Activated naive CD8-positive, alpha-beta T cell treated with anti-CD3 and anti-CD28 coated beads, Interleukin-2, amount 10 ng/mL, durations not matched to agents 7 days and 5 days (primary cell): ENCODE measurements around the gene IFTAP. TPM values are rescaled to one million over a fixed set of nuclear protein-coding genes. Genes with fewer than 3 reads are reported as not detected.

Source experiments
- ATAC-seq: fragments of 150-1000 bp; cut with Tn5 transposase; one replicate; pipeline ENCODE4 v1.10.0; 2021; ENCODE audit warnings: low read depth, moderate library complexity
- POLR2A ChIA-PET: fragments of 350-600 bp; sonication (Branson Sonifier 250); formaldehyde crosslinking; loops from one replicate; lab custom pipeline; 2021; ENCODE audit warnings: antibody characterized with exemption; lab: Charles Lee
- DNase-seq: peaks from one replicate; pipeline ENCODE4 v3.0.0; 2021
- H3K27ac Mint-ChIP-seq: one replicate; pipeline ENCODE4 v1.8.0; 2022; ENCODE audit warnings: mild to moderate bottlenecking, mixed read lengths
- H3K27me3 Mint-ChIP-seq: one replicate; pipeline ENCODE4 v1.8.0; 2022; ENCODE audit warnings: mild to moderate bottlenecking, moderate library complexity, mixed read lengths
- H3K36me3 Mint-ChIP-seq: one replicate; pipeline ENCODE4 v1.8.0; 2021; ENCODE audit warnings: mild to moderate bottlenecking, mixed read lengths
- H3K4me1 Mint-ChIP-seq: one replicate; pipeline ENCODE4 v1.8.0; 2021; ENCODE audit warnings: mixed read lengths
- H3K4me3 Mint-ChIP-seq: one replicate; pipeline ENCODE4 v1.8.0; 2022; ENCODE audit warnings: mild to moderate bottlenecking, moderate library complexity, mixed read lengths
- H3K9me3 Mint-ChIP-seq: one replicate; pipeline ENCODE4 v1.8.0; 2021; ENCODE audit warnings: mixed read lengths
- total RNA-seq, 2 experiments: library from RNA; stranded (reverse); gene quantifications; one replicate each; pipeline ENCODE4 v1.2.3, GENCODE V29; 2021

The IFTAP gene
- total RNA-seq, 2 experiments from 2014 or later, result 1.6 to 2.5 TPM

- H3K36me3 Mint-ChIP-seq, result no peaks in the 10 kb centered on the region
- no peaks in the 10 kb centered on the region for H3K4me1 Mint-ChIP-seq
- no peak overlapping the region for H3K27ac Mint-ChIP-seq
- DNase-seq, result no peak
- no peak for ATAC-seq
- no peak overlapping the region for H3K4me3 Mint-ChIP-seq
- peaks cover 7% of the 10 kb centered on the region for H3K27me3 Mint-ChIP-seq
- H3K9me3 Mint-ChIP-seq, result no peaks in the 10 kb centered on the region
- POLR2A ChIA-PET, result no interaction called here
Measured at GRCh38 chr11:36577859-36578258, 16.4 kb upstream of the IFTAP start.

- Mint-ChIP-seq H3K36me3 (no peaks in the 10 kb centered on the region), H3K4me3 (no peak overlapping the region), H3K9me3 (no peaks in the 10 kb centered on the region), H3K27me3 (peaks cover 6% of the 10 kb centered on the region), H3K27ac (no peak overlapping the region), H3K4me1 (no peaks in the 10 kb centered on the region)
- no peak for DNase-seq
- POLR2A ChIA-PET, result no interaction called here
- no peak for ATAC-seq
Measured at GRCh38 chr11:36578458-36578857, 15.8 kb upstream of the IFTAP start.

GRCh38 chr11:36581536-36581935 is 12.8 kb upstream of the IFTAP start:
- POLR2A ChIA-PET, result no interaction called here
- Mint-ChIP-seq H3K36me3 (no peaks in the 10 kb centered on the region), H3K27ac (no peak overlapping the region), H3K27me3 (peaks cover 12% of the 10 kb centered on the region), H3K4me3 (no peak overlapping the region), H3K4me1 (no peaks in the 10 kb centered on the region), H3K9me3 (no peaks in the 10 kb centered on the region)
- DNase-seq, result no peak
- no peak for ATAC-seq

- no peaks in the 10 kb centered on the region for H3K36me3 Mint-ChIP-seq
Measured at GRCh38 chr11:36583667-36584066, 10.6 kb upstream of the IFTAP start.

GRCh38 chr11:36586543-36586942 is 7.8 kb upstream of the IFTAP start:
- ATAC-seq (no peak), DNase-seq (no peak)
- Mint-ChIP-seq H3K27me3 (peaks cover 22% of the 10 kb centered on the region), H3K27ac (no peak overlapping the region), H3K9me3 (no peaks in the 10 kb centered on the region), H3K4me1 (no peaks in the 10 kb centered on the region), H3K4me3 (no peak overlapping the region), H3K36me3 (no peaks in the 10 kb centered on the region)
- POLR2A ChIA-PET, result no interaction called here

More at GRCh38 chr11:36583667-36584066, 10.6 kb upstream of the IFTAP start:
- DNase-seq (no peak), ATAC-seq (no peak)
- POLR2A ChIA-PET, result no interaction called here
- peaks cover 8% of the 10 kb centered on the region for H3K27me3 Mint-ChIP-seq
- H3K9me3 Mint-ChIP-seq, result no peaks in the 10 kb centered on the region
- no peaks in the 10 kb centered on the region for H3K4me1 Mint-ChIP-seq
- no peak overlapping the region for H3K4me3 Mint-ChIP-seq
- no peak overlapping the region for H3K27ac Mint-ChIP-seq

- no peaks in the 10 kb centered on the region for H3K9me3 Mint-ChIP-seq
- ATAC-seq (no peak), DNase-seq (no peak)
- H3K27ac Mint-ChIP-seq, result no peak overlapping the region
- H3K4me3 Mint-ChIP-seq, result no peak overlapping the region
- no peaks in the 10 kb centered on the region for H3K36me3 Mint-ChIP-seq
- POLR2A ChIA-PET, result no interaction called here
- H3K4me1 Mint-ChIP-seq, result no peaks in the 10 kb centered on the region
- H3K27me3 Mint-ChIP-seq, result peaks cover 30% of the 10 kb centered on the region
Measured at GRCh38 chr11:36588099-36588498, 6.2 kb upstream of the IFTAP start.

GRCh38 chr11:36590513-36590912 is 3.8 kb upstream of the IFTAP start:
- no peak for ATAC-seq
- Mint-ChIP-seq H3K27me3 (peaks cover 48% of the 10 kb centered on the region), H3K27ac (no peak overlapping the region), H3K36me3 (no peaks in the 10 kb centered on the region), H3K4me3 (no peak overlapping the region), H3K4me1 (peaks cover 6% of the 10 kb centered on the region), H3K9me3 (no peaks in the 10 kb centered on the region)
- no peak for DNase-seq
- POLR2A ChIA-PET, result no interaction called here

- Mint-ChIP-seq H3K4me3 (no peak overlapping the region), H3K36me3 (no peaks in the 10 kb centered on the region), H3K4me1 (peaks cover 6% of the 10 kb centered on the region), H3K9me3 (no peaks in the 10 kb centered on the region), H3K27ac (no peak overlapping the region), H3K27me3 (peaks cover 44% of the 10 kb centered on the region)
- DNase-seq (no peak), ATAC-seq (no peak)
- POLR2A ChIA-PET, result no interaction called here
Measured at GRCh38 chr11:36591433-36591832, 2.9 kb upstream of the IFTAP start.

- POLR2A ChIA-PET, result no interaction called here
- H3K9me3 Mint-ChIP-seq, result no peaks in the 10 kb centered on the region
- no peaks in the 10 kb centered on the region for H3K36me3 Mint-ChIP-seq
- H3K27ac Mint-ChIP-seq, result no peak overlapping the region
- no peak overlapping the region for H3K4me3 Mint-ChIP-seq
- H3K4me1 Mint-ChIP-seq, result peaks cover 6% of the 10 kb centered on the region
- peaks cover 34% of the 10 kb centered on the region for H3K27me3 Mint-ChIP-seq
- ATAC-seq (no peak), DNase-seq (no peak)
Measured at GRCh38 chr11:36596880-36597279, 2.6 kb downstream of the IFTAP start.

- Mint-ChIP-seq H3K27me3 (peaks cover 30% of the 10 kb centered on the region), H3K9me3 (no peaks in the 10 kb centered on the region), H3K4me1 (peaks cover 6% of the 10 kb centered on the region), H3K4me3 (no peak within 1 kb of the TSS), H3K27ac (no peak within 1 kb of the TSS), H3K36me3 (no peaks in the 10 kb centered on the region)
- no peak for ATAC-seq
- POLR2A ChIA-PET, result no interaction called here
- DNase-seq, result no peak
Measured at GRCh38 chr11:36598051-36598450, 3.7 kb downstream of the IFTAP start, which contains the start of gene RAG2. Gene RAG2, minus strand, starts transcription at chr11:36598236. Its CDS starts 4,068 bp downstream, at chr11:36594168.

GRCh38 chr11:36600180-36600579 is 5.9 kb downstream of the IFTAP start:
- no peak overlapping the region for H3K27ac Mint-ChIP-seq
- no peak for DNase-seq
- H3K27me3 Mint-ChIP-seq, result peaks cover 17% of the 10 kb centered on the region
- POLR2A ChIA-PET, result no interaction called here
- H3K4me1 Mint-ChIP-seq, result no peaks in the 10 kb centered on the region
- no peaks in the 10 kb centered on the region for H3K9me3 Mint-ChIP-seq
- H3K36me3 Mint-ChIP-seq, result no peaks in the 10 kb centered on the region
- H3K4me3 Mint-ChIP-seq, result no peak overlapping the region
- no peak for ATAC-seq

GRCh38 chr11:36601155-36601554 is 6.9 kb downstream of the IFTAP start:
- H3K4me1 Mint-ChIP-seq, result no peaks in the 10 kb centered on the region
- H3K4me3 Mint-ChIP-seq, result no peak overlapping the region
- DNase-seq, result no peak
- H3K27ac Mint-ChIP-seq, result no peak overlapping the region
- H3K36me3 Mint-ChIP-seq, result no peaks in the 10 kb centered on the region
- POLR2A ChIA-PET, result no interaction called here
- no peaks in the 10 kb centered on the region for H3K9me3 Mint-ChIP-seq
- ATAC-seq, result no peak
- H3K27me3 Mint-ChIP-seq, result peaks cover 21% of the 10 kb centered on the region

- no peak for ATAC-seq
Measured at GRCh38 chr11:36602135-36602534, 7.8 kb downstream of the IFTAP start.

GRCh38 chr11:36605221-36606216 is 11.2 kb downstream of the IFTAP start:
- H3K4me1 Mint-ChIP-seq, result no peaks in the 10 kb centered on the region
- no peak overlapping the region for H3K27ac Mint-ChIP-seq
- ATAC-seq (no peak), DNase-seq (no peak)
- no peaks in the 10 kb centered on the region for H3K9me3 Mint-ChIP-seq
- no peak overlapping the region for H3K4me3 Mint-ChIP-seq
- peaks cover 18% of the 10 kb centered on the region for H3K27me3 Mint-ChIP-seq
- POLR2A ChIA-PET, result no interaction called here
- H3K36me3 Mint-ChIP-seq, result no peaks in the 10 kb centered on the region

More at GRCh38 chr11:36602135-36602534, 7.8 kb downstream of the IFTAP start:
- no peak overlapping the region for H3K4me3 Mint-ChIP-seq
- no peaks in the 10 kb centered on the region for H3K36me3 Mint-ChIP-seq
- H3K9me3 Mint-ChIP-seq, result no peaks in the 10 kb centered on the region
- H3K4me1 Mint-ChIP-seq, result no peaks in the 10 kb centered on the region
- POLR2A ChIA-PET, result no interaction called here
- no peak for DNase-seq
- peaks cover 21% of the 10 kb centered on the region for H3K27me3 Mint-ChIP-seq
- no peak overlapping the region for H3K27ac Mint-ChIP-seq
